Calu3 (cell line): Measurements from ENCODE around the gene ABCB9. TPM values are rescaled to one million over a fixed set of nuclear protein-coding genes. Genes with fewer than 3 reads are reported as not detected.

Experiments used
- BruUV-seq: library from RNA; stranded (reverse); fragments of 400-500 nt; replicated peaks from 2 replicates; lab custom pipeline; 2021; lab: Mats Ljungman, UMichigan
- CTCF ChIA-PET: fragments of 300-600 bp; sonication (Branson Sonifier 250); formaldehyde crosslinking; loops from one replicate; lab custom pipeline; 2022; ENCODE audit warnings: antibody characterized with exemption; lab: Charles Lee
- DNase-seq: peaks from one replicate; pipeline ENCODE4 v3.0.0; 2022
- H3K27ac Mint-ChIP-seq: one replicate; pipeline ENCODE4 v1.8.0; 2022; ENCODE audit warnings: mixed read lengths; ENCODE audit not compliant: unreplicated experiment
- H3K27me3 Mint-ChIP-seq: one replicate; pipeline ENCODE4 v1.8.0; 2022; ENCODE audit warnings: mixed read lengths; ENCODE audit not compliant: unreplicated experiment
- H3K36me3 Mint-ChIP-seq: one replicate; pipeline ENCODE4 v1.8.0; 2022; ENCODE audit warnings: mild to moderate bottlenecking, moderate library complexity, mixed read lengths; ENCODE audit not compliant: insufficient read depth, unreplicated experiment
- H3K4me1 Mint-ChIP-seq: one replicate; pipeline ENCODE4 v1.8.0; 2022; ENCODE audit warnings: mild to moderate bottlenecking, low read depth, mixed read lengths; ENCODE audit not compliant: unreplicated experiment
- H3K4me3 Mint-ChIP-seq: one replicate; pipeline ENCODE4 v1.8.0; 2022; ENCODE audit warnings: mild to moderate bottlenecking, low read depth, moderate library complexity, mixed read lengths; ENCODE audit not compliant: unreplicated experiment
- H3K9me3 Mint-ChIP-seq: one replicate; pipeline ENCODE4 v1.8.0; 2022; ENCODE audit warnings: low read depth, mixed read lengths; ENCODE audit not compliant: unreplicated experiment
- CTCF ChIP-seq: fragments of 200-600 bp; IDR thresholded peaks from one replicate; pipeline ENCODE4 v1.8.0; 2022; ENCODE audit warnings: antibody characterized with exemption; ENCODE audit not compliant: unreplicated experiment
- intact Hi-C: fragments of 100-400 bp; cut with micrococcal nuclease; formaldehyde crosslinking; loops from one replicate; pipeline ENCODE4 v1.10.0; 2022; ENCODE audit not compliant: unreplicated experiment
- total RNA-seq: library from RNA; stranded (reverse); gene quantifications from 2 replicates; pipeline ENCODE4 v1.2.3, GENCODE V29; 2022

The ABCB9 gene
- total RNA-seq, 1 experiment from 2014 or later: 25.6 TPM

GRCh38 chr12:123010681-123011080, 44.4 kb upstream of the ABCB9 start:
- Mint-ChIP-seq H3K27me3 (no peaks in the 10 kb centered on the region), H3K9me3 (no peaks in the 10 kb centered on the region), H3K36me3 (no peaks in the 10 kb centered on the region), H3K4me3 (no peak overlapping the region), H3K4me1 (no peaks in the 10 kb centered on the region), H3K27ac (no peak overlapping the region)
- no TSS peak for BruUV-seq
- CTCF ChIA-PET: no interaction called here
- TF ChIP-seq CTCF: no peak
- no peak for DNase-seq
- intact Hi-C loops: no loop called here

GRCh38 chr12:123010110-123010509, 43.8 kb upstream of the ABCB9 start:
- no peak for DNase-seq
- intact Hi-C loops: no loop called here
- Mint-ChIP-seq H3K36me3 (no peaks in the 10 kb centered on the region), H3K4me3 (no peak overlapping the region), H3K27me3 (no peaks in the 10 kb centered on the region), H3K9me3 (no peaks in the 10 kb centered on the region), H3K4me1 (no peaks in the 10 kb centered on the region), H3K27ac (no peak overlapping the region)
- no TSS peak for BruUV-seq
- no peak for TF ChIP-seq CTCF
- CTCF ChIA-PET: no interaction called here

GRCh38 chr12:123006977-123007376, 40.7 kb upstream of the ABCB9 start:
- intact Hi-C loops: no loop called here
- Mint-ChIP-seq H3K27me3 (no peaks in the 10 kb centered on the region), H3K4me1 (no peaks in the 10 kb centered on the region), H3K4me3 (no peak overlapping the region), H3K36me3 (no peaks in the 10 kb centered on the region), H3K9me3 (no peaks in the 10 kb centered on the region), H3K27ac (no peak overlapping the region)
- CTCF ChIA-PET: no interaction called here
- no peak for DNase-seq
- no peak for TF ChIP-seq CTCF
- BruUV-seq: no TSS peak

GRCh38 chr12:123005081-123005626, 38.9 kb upstream of the ABCB9 start:
- no peak for TF ChIP-seq CTCF
- Mint-ChIP-seq H3K4me1 (no peaks in the 10 kb centered on the region), H3K27me3 (no peaks in the 10 kb centered on the region), H3K36me3 (no peaks in the 10 kb centered on the region), H3K9me3 (no peaks in the 10 kb centered on the region), H3K4me3 (no peak overlapping the region), H3K27ac (no peak overlapping the region)
- CTCF ChIA-PET: interaction anchor here (0.7 to 0.8 kb wide), 2 partner anchors 135 to 172 kb away, joined by 3 to 4 read pairs; no protein-coding TSS in a partner anchor
- intact Hi-C loops: no loop called here
- BruUV-seq: no TSS peak
- no peak for DNase-seq
